ENCODE results near the gene ABCA13.

ABCA13 gene

DNA sequence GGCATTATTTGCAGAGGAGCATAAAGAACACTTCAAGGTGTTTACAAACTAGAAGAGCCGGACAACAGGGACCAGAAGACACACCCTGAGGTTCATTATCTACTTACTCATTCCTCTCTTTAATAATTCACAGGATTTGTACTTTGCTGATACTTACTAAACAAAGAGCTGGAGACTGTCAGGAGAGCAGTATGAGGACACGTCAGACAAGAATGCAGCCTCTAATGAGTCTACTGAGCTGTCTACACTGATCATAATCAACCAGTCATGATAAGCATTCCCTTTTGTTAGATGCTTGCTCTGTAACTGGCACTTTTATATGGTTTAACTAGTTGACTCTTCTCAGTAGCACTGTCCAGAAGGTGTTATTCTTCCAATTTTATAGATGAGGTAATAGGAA is 509.7 kb downstream of the ABCA13 start:
- H2BK120ac ChIP-seq (ENCODE audit: low read depth, low read length) = no peak overlapping the region
- H3K9me3 ChIP-seq (ENCODE audit: control insufficient read depth, low read length) = peaks cover 4% of the 10 kb centered on the region
- H3K79me1 ChIP-seq (replicated peaks; ENCODE audit: low read length, poor library complexity, severe bottlenecking) = no peaks in the 10 kb centered on the region
- no peak overlapping the region for H3K27ac ChIP-seq (ENCODE audit: low read length, poor library complexity, severe bottlenecking)
- H3K14ac ChIP-seq (ENCODE audit: low read length in 2 of 2) = no peak overlapping the region
- H3K4me3 ChIP-seq (ENCODE audit: insufficient read depth in 1 of 2, low read depth in 1 of 2, low read length in 2 of 2) = no peak overlapping the region
- no peak overlapping the region for H2BK5ac ChIP-seq (ENCODE audit: low read depth, low read length, poor library complexity, severe bottlenecking)
- no peak overlapping the region for H3K9ac ChIP-seq (ENCODE audit: low read length)
- DNase-seq = no peak
- no peak overlapping the region for H2AFZ ChIP-seq (ENCODE audit: low read depth, low read length)
- no peaks in the 10 kb centered on the region for H3K4me1 ChIP-seq (ENCODE audit: control insufficient read depth, insufficient read depth, low read depth, low read length)
- H3K36me3 ChIP-seq (ENCODE audit: control insufficient read depth in 1 of 2, insufficient read depth in 2 of 2, low read depth in 1 of 2, low read length in 2 of 2) = no peaks in the 10 kb centered on the region
- no peak overlapping the region for H3K18ac ChIP-seq (ENCODE audit: low read depth in 1 of 2, low read length in 2 of 2)
- H3K4ac ChIP-seq (ENCODE audit: low read depth in 1 of 2, low read length in 2 of 2) = no peak overlapping the region
- H2AK5ac ChIP-seq (ENCODE audit: low read length, severe bottlenecking) = no peak overlapping the region
- 91% methylated on average over 2 of the region's 2 CpGs for WGBS
- no peak overlapping the region for H2BK15ac ChIP-seq (ENCODE audit: low read depth, poor library complexity, severe bottlenecking)
- H3K23ac ChIP-seq (ENCODE audit: low read length in 2 of 2) = no peak overlapping the region
- H4K91ac ChIP-seq (ENCODE audit: low read length) = no peak overlapping the region
- no peak overlapping the region for H3K4me2 ChIP-seq (ENCODE audit: low read length, poor library complexity, severe bottlenecking)
- H2BK12ac ChIP-seq (ENCODE audit: low read length in 2 of 2) = no peak overlapping the region
- no peak overlapping the region for H4K8ac ChIP-seq (ENCODE audit: low read length)
- H3K27me3 ChIP-seq (ENCODE audit: control insufficient read depth in 1 of 2, insufficient read depth in 1 of 2, low read length in 2 of 2) = no peaks in the 10 kb centered on the region

DNA sequence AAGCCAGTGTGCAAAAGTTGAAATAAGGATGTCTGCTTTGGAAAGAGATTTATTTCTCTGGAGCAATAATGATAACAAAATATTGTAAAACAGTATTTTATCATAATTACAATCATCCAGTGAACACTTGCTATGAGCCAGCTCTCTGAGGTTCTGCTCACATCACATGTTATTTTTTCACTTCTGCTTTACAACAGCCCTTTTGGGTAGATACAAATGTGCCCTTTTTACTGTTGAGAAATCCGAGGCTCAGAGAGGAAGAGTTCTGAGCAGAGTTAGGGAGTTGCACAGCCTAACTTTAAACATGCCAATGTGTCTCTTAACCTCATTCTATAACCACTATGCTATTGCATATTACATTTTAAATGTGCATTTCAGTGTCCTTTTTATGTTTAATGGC is 520.5 kb downstream of the ABCA13 start:
- Histone ChIP-seq H2BK12ac (ENCODE audit: low read length in 2 of 2) (no peak overlapping the region), H2BK120ac (ENCODE audit: low read depth, low read length) (no peak overlapping the region), H3K27ac (ENCODE audit: low read length, poor library complexity, severe bottlenecking) (no peak overlapping the region), H3K18ac (ENCODE audit: low read depth in 1 of 2, low read length in 2 of 2) (no peak overlapping the region), H2AFZ (ENCODE audit: low read depth, low read length) (no peak overlapping the region), H3K4ac (ENCODE audit: low read depth in 1 of 2, low read length in 2 of 2) (no peak overlapping the region), H3K4me3 (ENCODE audit: insufficient read depth in 1 of 2, low read depth in 1 of 2, low read length in 2 of 2) (no peak overlapping the region), H2BK5ac (ENCODE audit: low read depth, low read length, poor library complexity, severe bottlenecking) (no peak overlapping the region), H3K9me3 (ENCODE audit: control insufficient read depth, low read length) (no peaks in the 10 kb centered on the region), H2BK15ac (ENCODE audit: low read depth, poor library complexity, severe bottlenecking) (no peak overlapping the region), H3K79me1 (replicated peaks; ENCODE audit: low read length, poor library complexity, severe bottlenecking) (no peaks in the 10 kb centered on the region), H4K8ac (ENCODE audit: low read length) (no peak overlapping the region), H4K91ac (ENCODE audit: low read length) (no peak overlapping the region), H3K27me3 (ENCODE audit: control insufficient read depth in 1 of 2, insufficient read depth in 1 of 2, low read length in 2 of 2) (no peaks in the 10 kb centered on the region), H3K23ac (ENCODE audit: low read length in 2 of 2) (no peak overlapping the region), H3K9ac (ENCODE audit: low read length) (no peak overlapping the region), H3K36me3 (ENCODE audit: control insufficient read depth in 1 of 2, insufficient read depth in 2 of 2, low read depth in 1 of 2, low read length in 2 of 2) (no peaks in the 10 kb centered on the region), H2AK5ac (ENCODE audit: low read length, severe bottlenecking) (no peak overlapping the region), H3K4me1 (ENCODE audit: control insufficient read depth, insufficient read depth, low read depth, low read length) (no peaks in the 10 kb centered on the region), H3K4me2 (ENCODE audit: low read length, poor library complexity, severe bottlenecking) (no peak overlapping the region), H3K14ac (ENCODE audit: low read length in 2 of 2) (no peak overlapping the region)
- WGBS = no CpG with 5 or more reads among the region's 1 CpG
- no peak for DNase-seq
